ENCODE measurements around the gene UNC93B1.

UNC93B1 gene

DNA sequence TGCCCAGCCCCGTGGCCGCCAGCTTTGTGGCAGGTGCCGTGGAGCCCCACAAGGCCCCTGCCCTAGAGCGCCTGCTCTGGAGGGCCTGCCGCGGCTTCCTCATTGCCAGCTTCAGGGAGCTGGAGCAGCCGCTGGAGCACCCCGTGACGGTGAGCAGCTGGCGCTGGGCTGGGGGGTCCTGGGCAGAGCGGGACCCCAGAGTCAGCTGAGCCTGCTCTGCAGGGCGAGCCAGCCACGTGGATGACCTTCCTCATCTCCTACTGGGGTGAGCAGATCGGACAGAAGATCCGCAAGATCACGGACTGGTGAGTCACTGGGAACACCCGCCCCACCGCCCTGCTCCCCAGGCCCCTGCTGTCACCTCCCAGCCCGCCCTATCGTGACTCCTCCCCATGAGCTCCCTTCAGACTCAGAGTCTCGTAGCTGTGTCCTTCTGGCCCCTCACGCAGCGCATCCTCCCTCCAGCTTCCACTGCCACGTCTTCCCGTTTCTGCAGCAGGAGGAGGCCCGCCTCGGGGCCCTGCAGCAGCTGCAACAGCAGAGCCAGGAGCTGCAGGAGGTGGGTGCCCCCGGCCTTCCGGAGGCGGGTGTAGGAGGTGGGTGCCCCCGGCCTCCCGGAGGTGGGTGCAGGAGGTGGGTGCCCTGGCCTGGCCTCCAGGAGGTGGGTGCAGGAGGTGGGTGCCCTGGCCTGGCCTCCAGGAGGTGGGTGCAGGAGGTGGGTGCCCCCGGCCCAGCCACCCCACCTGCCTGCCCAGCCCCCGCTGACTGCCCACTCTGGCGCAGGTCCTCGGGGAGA is 39.6 kb upstream of the UNC93B1 start:
- no peak for DNase-seq (ENCODE audit: low spot score)
- H3K27ac ChIP-seq = peak overlapping the region; percentile 81; the same call in 1 of the 2 replicates
- ChIA-PET CTCF (no interaction called here), POLR2A (ENCODE audit: low non-redundant PET) (no interaction called here)
- TF ChIP-seq, protein P1, sequence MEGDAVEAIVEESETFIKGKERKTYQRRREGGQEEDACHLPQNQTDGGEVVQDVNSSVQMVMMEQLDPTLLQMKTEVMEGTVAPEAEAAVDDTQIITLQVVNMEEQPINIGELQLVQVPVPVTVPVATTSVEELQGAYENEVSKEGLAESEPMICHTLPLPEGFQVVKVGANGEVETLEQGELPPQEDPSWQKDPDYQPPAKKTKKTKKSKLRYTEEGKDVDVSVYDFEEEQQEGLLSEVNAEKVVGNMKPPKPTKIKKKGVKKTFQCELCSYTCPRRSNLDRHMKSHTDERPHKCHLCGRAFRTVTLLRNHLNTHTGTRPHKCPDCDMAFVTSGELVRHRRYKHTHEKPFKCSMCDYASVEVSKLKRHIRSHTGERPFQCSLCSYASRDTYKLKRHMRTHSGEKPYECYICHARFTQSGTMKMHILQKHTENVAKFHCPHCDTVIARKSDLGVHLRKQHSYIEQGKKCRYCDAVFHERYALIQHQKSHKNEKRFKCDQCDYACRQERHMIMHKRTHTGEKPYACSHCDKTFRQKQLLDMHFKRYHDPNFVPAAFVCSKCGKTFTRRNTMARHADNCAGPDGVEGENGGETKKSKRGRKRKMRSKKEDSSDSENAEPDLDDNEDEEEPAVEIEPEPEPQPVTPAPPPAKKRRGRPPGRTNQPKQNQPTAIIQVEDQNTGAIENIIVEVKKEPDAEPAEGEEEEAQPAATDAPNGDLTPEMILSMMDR (conservative IDR thresholded peaks at IDR 0.05; ENCODE audit: low read depth) = no peak

DNA sequence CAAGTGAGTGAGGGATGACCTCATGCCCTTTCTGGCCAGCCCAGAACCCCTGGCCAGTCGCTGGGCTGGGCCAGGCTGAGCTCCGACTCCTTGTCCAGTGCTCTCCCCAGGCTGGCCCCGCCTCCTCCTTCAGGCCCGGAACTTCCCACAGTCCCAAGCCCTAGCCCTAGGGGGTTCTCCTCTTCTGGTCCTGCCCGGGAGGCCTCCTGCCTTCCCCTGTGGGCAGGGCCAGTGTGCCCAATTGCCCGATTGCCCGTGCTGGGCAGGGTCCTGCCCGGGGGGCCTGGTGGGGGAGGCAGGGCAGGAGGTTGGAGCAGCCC is 39.1 kb upstream of the UNC93B1 start:
- TF ChIP-seq, protein P1 (conservative IDR thresholded peaks at IDR 0.05; ENCODE audit: low read depth) = no peak
- peak overlapping the region; percentile 81; the same call in 1 of the 2 replicates for H3K27ac ChIP-seq
- POLR2A ChIA-PET (ENCODE audit: low non-redundant PET) = no interaction called here
- no peak for DNase-seq (ENCODE audit: low spot score)
- CTCF ChIA-PET = interaction anchor here (0.6 to 0.7 kb wide), 2 partner anchors 21 to 1094 kb away, joined by 3 read pairs; no protein-coding TSS in a partner anchor

DNA sequence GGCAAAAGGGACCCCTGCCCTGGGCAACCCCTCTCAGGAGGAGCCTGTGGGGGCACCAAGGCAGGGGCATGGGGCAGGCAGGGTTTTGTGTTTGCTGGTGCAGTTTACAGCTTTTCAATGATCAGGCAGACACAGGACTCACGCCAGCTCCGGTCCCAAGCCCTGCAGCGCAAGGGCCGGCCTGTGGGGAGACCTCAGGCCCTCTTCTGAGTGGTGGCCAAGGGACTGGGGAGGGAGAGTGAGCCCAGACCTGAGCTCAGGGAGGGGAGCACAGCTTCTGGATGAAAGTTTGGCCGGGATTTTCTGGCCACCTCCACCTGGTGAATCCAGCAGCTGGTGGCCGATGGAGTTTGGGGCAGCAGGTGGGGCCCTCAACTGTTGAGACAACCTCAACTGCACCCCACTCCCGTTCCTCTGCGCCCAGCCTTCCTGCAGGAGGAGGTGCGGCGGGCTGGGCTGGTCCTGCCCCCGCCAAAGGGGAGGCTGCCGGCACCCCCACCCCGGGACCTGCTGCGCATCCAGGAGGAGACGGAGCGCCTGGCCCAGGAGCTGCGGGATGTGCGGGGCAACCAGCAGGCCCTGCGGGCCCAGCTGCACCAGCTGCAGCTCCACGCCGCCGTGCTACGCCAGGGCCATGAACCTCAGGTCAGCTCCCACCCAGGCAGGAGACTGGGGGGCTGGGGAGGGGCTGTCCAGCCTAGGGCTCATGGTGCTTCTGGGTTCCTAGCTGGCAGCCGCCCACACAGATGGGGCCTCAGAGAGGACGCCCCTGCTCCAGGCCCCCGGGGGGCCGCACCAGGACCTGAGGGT is 38.5 kb upstream of the UNC93B1 start:
- no peak for DNase-seq (ENCODE audit: low spot score)
- TF ChIP-seq, protein P1 (conservative IDR thresholded peaks at IDR 0.05; ENCODE audit: low read depth) = no peak
- POLR2A ChIA-PET (ENCODE audit: low non-redundant PET) = interaction anchor here (1.0 kb wide), 1 partner anchor 12 kb away, joined by 3 read pairs; no protein-coding TSS in a partner anchor
- H3K27ac ChIP-seq = peak overlapping the region; percentile 81
- CTCF ChIA-PET = interaction anchor here (0.6 to 0.9 kb wide), 6 partner anchors 21 to 1095 kb away, joined by 3 to 4 read pairs (median 3); no protein-coding TSS in a partner anchor

DNA sequence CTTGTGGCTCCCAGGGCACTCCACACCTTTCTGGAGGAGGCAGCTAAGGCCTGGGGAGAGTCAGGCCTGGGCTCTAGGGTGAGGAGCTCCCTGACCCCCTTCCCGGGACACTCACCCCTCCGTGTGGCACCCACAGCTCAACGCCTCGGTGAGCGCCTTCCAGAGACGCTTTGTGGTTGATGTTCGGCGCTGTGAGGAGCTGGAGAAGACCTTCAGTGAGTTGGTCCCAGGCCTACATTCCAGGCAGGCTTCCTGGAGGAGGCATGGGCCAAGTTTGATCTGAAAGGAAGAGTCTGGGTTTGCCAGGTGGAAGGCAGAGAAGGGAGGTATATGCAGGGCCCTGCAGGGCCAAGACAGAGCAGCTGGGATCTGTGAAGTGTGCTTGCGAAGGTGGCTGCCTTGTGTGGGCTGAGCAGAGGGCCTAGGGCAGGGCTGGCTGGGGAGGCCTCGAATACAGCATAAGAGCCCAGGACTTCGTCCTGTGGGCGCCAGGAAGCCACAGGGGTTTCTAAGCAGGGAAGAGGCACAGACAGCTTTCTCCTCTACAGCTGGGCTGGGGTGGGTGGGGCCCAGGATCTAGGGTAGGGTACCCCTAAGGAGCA is 37.8 kb upstream of the UNC93B1 start:
- ChIA-PET CTCF (interaction anchor here (0.5 to 0.9 kb wide), 4 partner anchors 32 to 165 kb away, joined by 3 to 4 read pairs (median 3); no protein-coding TSS in a partner anchor), POLR2A (ENCODE audit: low non-redundant PET) (interaction anchor here (1.0 kb wide), 1 partner anchor 12 kb away, joined by 3 read pairs; no protein-coding TSS in a partner anchor)
- TF ChIP-seq, protein P1 (conservative IDR thresholded peaks at IDR 0.05; ENCODE audit: low read depth) = no peak
- H3K27ac ChIP-seq = peak overlapping the region; percentile 81
- no peak for DNase-seq (ENCODE audit: low spot score)

DNA sequence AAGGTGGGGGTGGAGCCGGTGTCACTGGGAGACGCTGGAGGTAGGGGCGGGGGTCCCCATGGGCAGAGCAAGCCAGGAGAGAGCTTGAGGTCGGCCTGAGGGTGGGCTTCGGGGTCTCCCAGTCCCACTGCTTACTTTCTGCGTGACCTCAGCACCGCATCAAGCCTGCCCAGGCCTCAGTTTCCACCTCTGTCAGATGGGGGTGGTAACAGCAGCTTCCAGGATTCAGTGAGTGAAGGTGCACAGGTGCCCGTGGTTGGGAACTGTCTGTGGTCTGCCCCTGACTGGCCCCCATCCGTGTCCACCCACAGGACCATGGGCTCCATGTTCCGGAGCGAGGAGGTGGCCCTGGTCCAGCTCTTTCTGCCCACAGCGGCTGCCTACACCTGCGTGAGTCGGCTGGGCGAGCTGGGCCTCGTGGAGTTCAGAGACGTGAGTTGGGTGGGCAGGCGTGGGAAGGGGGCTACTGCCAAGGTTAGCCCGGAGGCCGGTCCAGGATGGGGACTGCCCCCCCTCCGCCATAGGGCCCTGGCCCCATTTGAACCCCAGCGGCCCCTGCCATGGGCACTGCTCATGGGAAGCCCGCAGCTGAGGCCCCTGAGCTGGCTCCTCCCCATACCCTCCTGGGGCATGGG is 37.2 kb upstream of the UNC93B1 start:
- ChIA-PET POLR2A (ENCODE audit: low non-redundant PET) (no interaction called here), CTCF (interaction anchor here (0.5 to 0.7 kb wide), 4 partner anchors 38 to 1321 kb away, joined by 3 read pairs; no protein-coding TSS in a partner anchor)
- peak overlapping the region; percentile 81 for H3K27ac ChIP-seq
- no peak for DNase-seq (ENCODE audit: low spot score)
- TF ChIP-seq, protein P1 (conservative IDR thresholded peaks at IDR 0.05; ENCODE audit: low read depth) = no peak

All from RWPE1 (cell line).